Loucy (cell line): ENCODE data around the gene OR2T10.
"Not testable (repeated sequence)": the region's sequence is repeated elsewhere in the genome, so short reads cannot be mapped to it uniquely, and the experiment has no call there.

Experiments used
- H2AFZ ChIP-seq: fragments of 200-600 bp; sonication (generic); 2 replicates; pipeline ENCODE4 v1.6.0; 2016; ENCODE audit warnings: antibody characterized with exemption, mild to moderate bottlenecking, low read length, moderate library complexity
- H3F3A ChIP-seq: fragments of 200-600 bp; 2 replicates; pipeline ENCODE4 v1.6.0; 2016; ENCODE audit warnings: antibody characterized with exemption, low read depth, mild to moderate bottlenecking
- H3K27me3 ChIP-seq: fragments of 200-600 bp; sonication (generic); 2 replicates; pipeline ENCODE4 v1.6.1; 2014; ENCODE audit warnings: low read length, mild to moderate bottlenecking; ENCODE audit not compliant: insufficient read depth, poor library complexity, severe bottlenecking
- H3K36me3 ChIP-seq: fragments of 200-600 bp; sonication (generic); 2 replicates; pipeline ENCODE4 v1.6.1; 2016; ENCODE audit warnings: low read length; ENCODE audit not compliant: insufficient read depth
- H3K4me1 ChIP-seq: fragments of 200-600 bp; sonication (generic); 2 replicates; pipeline ENCODE4 v1.5.1; 2014; ENCODE audit warnings: low read length, mild to moderate bottlenecking; ENCODE audit not compliant: insufficient read depth, poor library complexity, severe bottlenecking
- H3K4me2 ChIP-seq: fragments of 200-600 bp; sonication (generic); 2 replicates; pipeline ENCODE4 v1.6.0; 2014; ENCODE audit warnings: antibody characterized with exemption, low read length, low read depth, mild to moderate bottlenecking; ENCODE audit not compliant: poor library complexity, severe bottlenecking
- H3K4me3 ChIP-seq: fragments of 200-600 bp; sonication (generic); 2 replicates; pipeline ENCODE4 v1.5.1; 2014; ENCODE audit warnings: low read length, mild to moderate bottlenecking, mixed read lengths; ENCODE audit not compliant: poor library complexity, severe bottlenecking
- H3K79me2 ChIP-seq: fragments of 200-600 bp; sonication (generic); 2 replicates; pipeline ENCODE4 v1.6.1; 2014; ENCODE audit warnings: low read length; ENCODE audit not compliant: insufficient read depth
- H3K9ac ChIP-seq: fragments of 200-600 bp; sonication (generic); 2 replicates; pipeline ENCODE4 v1.6.0; 2014; ENCODE audit warnings: mild to moderate bottlenecking, low read depth, low read length, moderate library complexity; ENCODE audit not compliant: poor library complexity, severe bottlenecking
- H3K9me2 ChIP-seq: fragments of 200-600 bp; sonication (generic); replicated peaks from 2 replicates; pipeline ENCODE4 v1.6.1; 2016; ENCODE audit warnings: low read depth, low read length, mixed read lengths
- H3K9me3 ChIP-seq: fragments of 200-600 bp; sonication (generic); 2 replicates; pipeline ENCODE4 v1.6.1; 2014; ENCODE audit warnings: mild to moderate bottlenecking, antibody characterized with exemption, low read length, low read depth; ENCODE audit not compliant: insufficient read depth
- H4K20me1 ChIP-seq: fragments of 200-600 bp; sonication (generic); 2 replicates; pipeline ENCODE4 v1.6.0; 2014; ENCODE audit warnings: antibody characterized with exemption, low read length, mild to moderate bottlenecking; ENCODE audit not compliant: insufficient read depth, poor library complexity, severe bottlenecking
- EZH2phosphoT487 ChIP-seq: fragments of 200-600 bp; IDR thresholded peaks from 2 replicates; pipeline ENCODE4 v1.6.1; 2018; ENCODE audit warnings: antibody characterized with exemption, mild to moderate bottlenecking, moderate library complexity, borderline replicate concordance
- TF ChIP-seq, protein P1 (sequence below): fragments of 200-600 bp; sonication (generic); conservative IDR thresholded peaks from 2 replicates; pipeline ENCODE4 v1.5.1; 2014; ENCODE audit warnings: mild to moderate bottlenecking, antibody characterized with exemption, low read length

The OR2T10 gene

DNA sequence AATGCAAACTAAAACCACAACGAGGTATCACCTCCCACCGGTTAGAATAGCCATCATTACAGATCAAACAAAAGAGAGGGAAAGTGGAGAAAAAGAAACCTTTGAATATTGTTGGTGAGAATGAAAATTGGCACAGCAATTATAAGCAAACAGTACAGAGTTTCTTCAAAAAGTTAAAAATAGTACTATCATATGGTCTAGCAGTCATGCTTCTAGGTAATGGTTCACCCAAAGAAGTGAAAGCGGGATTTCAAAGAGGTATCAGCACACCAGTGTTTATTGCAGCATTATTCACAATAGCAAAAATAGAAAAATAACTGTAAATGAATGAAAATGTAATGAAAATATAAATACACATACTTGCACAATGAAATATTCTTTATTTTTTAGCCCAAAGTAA, 8.2 kb downstream of the OR2T10 start:
- H3K9ac ChIP-seq, result no peak overlapping the region
- no peak overlapping the region for H2AFZ ChIP-seq
- no peaks in the 10 kb centered on the region for H3K4me1 ChIP-seq
- no peaks in the 10 kb centered on the region for H3K9me3 ChIP-seq
- 0 out of 2 replicates have a peak, but pooled peaks cover 5% of the 10 kb centered on the region for H3K9me2 ChIP-seq
- no peak for TF ChIP-seq EZH2phosphoT487
- TF ChIP-seq, protein P1, sequence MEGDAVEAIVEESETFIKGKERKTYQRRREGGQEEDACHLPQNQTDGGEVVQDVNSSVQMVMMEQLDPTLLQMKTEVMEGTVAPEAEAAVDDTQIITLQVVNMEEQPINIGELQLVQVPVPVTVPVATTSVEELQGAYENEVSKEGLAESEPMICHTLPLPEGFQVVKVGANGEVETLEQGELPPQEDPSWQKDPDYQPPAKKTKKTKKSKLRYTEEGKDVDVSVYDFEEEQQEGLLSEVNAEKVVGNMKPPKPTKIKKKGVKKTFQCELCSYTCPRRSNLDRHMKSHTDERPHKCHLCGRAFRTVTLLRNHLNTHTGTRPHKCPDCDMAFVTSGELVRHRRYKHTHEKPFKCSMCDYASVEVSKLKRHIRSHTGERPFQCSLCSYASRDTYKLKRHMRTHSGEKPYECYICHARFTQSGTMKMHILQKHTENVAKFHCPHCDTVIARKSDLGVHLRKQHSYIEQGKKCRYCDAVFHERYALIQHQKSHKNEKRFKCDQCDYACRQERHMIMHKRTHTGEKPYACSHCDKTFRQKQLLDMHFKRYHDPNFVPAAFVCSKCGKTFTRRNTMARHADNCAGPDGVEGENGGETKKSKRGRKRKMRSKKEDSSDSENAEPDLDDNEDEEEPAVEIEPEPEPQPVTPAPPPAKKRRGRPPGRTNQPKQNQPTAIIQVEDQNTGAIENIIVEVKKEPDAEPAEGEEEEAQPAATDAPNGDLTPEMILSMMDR, result no peak
- no peaks in the 10 kb centered on the region for H4K20me1 ChIP-seq
- H3K27me3 ChIP-seq, result no peaks in the 10 kb centered on the region
- H3K4me3 ChIP-seq, result no peak overlapping the region
- H3F3A ChIP-seq, result no peaks in the 10 kb centered on the region
- no peaks in the 10 kb centered on the region for H3K36me3 ChIP-seq
- H3K4me2 ChIP-seq, result no peak overlapping the region
- no peaks in the 10 kb centered on the region for H3K79me2 ChIP-seq

DNA sequence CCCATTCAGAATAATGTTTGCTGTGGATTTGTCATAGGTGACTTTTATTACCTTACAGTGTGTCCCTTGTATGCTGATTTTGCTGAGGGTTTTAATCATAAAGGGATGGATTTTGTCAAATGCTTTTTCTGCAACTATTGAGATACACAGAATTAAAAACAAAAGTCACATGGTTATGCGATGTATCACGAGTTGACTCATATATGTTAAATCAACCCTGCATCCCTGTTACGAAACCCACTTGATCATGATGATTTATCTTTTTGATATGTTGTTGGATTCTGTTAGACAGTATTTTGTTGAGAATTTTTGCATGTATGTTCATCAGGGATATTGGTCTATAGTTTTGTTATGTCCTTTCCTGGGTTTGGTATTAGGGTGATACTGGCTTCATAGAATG, 12.2 kb downstream of the OR2T10 start:
- H3K79me2 ChIP-seq, result no peaks in the 10 kb centered on the region
- H4K20me1 ChIP-seq, result no peaks in the 10 kb centered on the region
- H3K27me3 ChIP-seq, result no peaks in the 10 kb centered on the region
- no peaks in the 10 kb centered on the region for H3K9me3 ChIP-seq
- H3K4me1 ChIP-seq, result no peaks in the 10 kb centered on the region
- no peak overlapping the region for H3K4me3 ChIP-seq
- H3K9me2 ChIP-seq, result 0 out of 2 replicates have a peak, but pooled peaks cover 5% of the 10 kb centered on the region
- no peak overlapping the region for H3K9ac ChIP-seq
- H2AFZ ChIP-seq, result no peak overlapping the region
- TF ChIP-seq, protein P1, result no peak
- TF ChIP-seq EZH2phosphoT487, result no peak
- no peaks in the 10 kb centered on the region for H3F3A ChIP-seq
- no peaks in the 10 kb centered on the region for H3K36me3 ChIP-seq
- H3K4me2 ChIP-seq, result no peak overlapping the region

DNA sequence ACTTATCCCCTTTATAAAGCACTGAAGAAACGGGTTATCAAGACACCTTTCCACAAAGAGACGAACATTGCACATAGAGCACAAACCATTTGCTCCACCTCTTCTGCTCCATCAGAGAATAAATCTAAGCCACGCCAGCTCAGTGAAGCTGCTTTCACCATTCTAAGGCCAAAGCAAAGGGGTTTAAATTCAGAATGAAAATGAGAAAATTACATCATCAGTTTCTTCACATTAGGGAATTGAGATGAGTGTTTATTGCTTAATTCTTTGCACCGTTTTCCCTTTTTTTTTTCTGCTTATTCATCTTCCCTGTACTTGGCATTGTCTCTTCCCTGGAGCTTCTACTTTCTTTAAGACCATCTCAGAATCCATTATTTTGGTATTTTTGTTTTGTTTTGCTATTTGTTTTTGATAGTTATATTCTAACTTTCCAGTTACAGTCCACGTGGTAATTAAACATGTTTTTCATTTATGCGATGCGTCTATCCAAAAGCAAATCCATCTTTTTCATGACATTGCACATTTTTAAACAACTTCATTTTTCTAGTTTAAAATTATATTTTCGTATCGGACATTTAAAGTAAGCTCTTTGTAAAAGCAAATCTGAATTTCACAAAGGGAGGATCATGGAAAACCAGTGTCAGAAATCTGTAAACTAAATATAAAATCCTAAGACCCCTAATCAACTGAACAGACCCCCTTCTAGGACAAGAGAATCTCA, 21.1 kb downstream of the OR2T10 start:
- Histone ChIP-seq H2AFZ (no peak overlapping the region), H3K36me3 (no peaks in the 10 kb centered on the region), H3K4me3 (no peak overlapping the region), H3K9me3 (no peaks in the 10 kb centered on the region; the same call in 1 of the 2 replicates), H3F3A (no peaks in the 10 kb centered on the region), H3K79me2 (no peaks in the 10 kb centered on the region), H3K27me3 (no peaks in the 10 kb centered on the region), H3K4me2 (no peak overlapping the region), H3K9me2 (no peaks in the 10 kb centered on the region), H3K9ac (no peak overlapping the region), H4K20me1 (no peaks in the 10 kb centered on the region), H3K4me1 (no peaks in the 10 kb centered on the region)
- no peak for TF ChIP-seq EZH2phosphoT487
- TF ChIP-seq, protein P1, result no peak

DNA sequence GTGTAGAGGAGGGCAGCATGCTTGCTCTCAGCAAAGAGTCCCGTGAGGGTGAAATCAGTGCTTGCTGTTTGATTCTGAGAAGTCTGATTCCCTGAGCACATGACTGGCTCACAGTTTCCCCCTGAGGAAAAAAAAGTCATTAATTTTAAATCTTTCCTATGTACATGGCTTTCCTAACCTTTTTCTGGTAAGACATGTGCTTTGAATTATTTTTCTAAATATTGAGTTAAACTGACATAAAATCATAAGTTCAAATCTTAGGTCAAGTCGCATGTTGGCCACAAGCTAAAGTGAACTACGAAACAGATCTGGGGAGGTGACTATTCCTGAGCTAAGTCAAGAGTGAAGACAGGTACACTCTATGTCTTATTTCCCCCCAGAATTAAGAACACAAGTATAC, 22.8 kb downstream of the OR2T10 start, which contains the start of gene OR2T34:
Gene OR2T34, minus strand, starts transcription at position 101 of the 400 bp plus-strand sequence. Its CDS starts 0 bp downstream, at position 101.
- not testable (repeated sequence) for H3F3A ChIP-seq, H2AFZ ChIP-seq, H3K4me2 ChIP-seq, H3K27me3 ChIP-seq, H3K9me2 ChIP-seq, H4K20me1 ChIP-seq, H3K4me1 ChIP-seq, H3K36me3 ChIP-seq, H3K9me3 ChIP-seq, H3K4me3 ChIP-seq, H3K9ac ChIP-seq, H3K79me2 ChIP-seq

DNA sequence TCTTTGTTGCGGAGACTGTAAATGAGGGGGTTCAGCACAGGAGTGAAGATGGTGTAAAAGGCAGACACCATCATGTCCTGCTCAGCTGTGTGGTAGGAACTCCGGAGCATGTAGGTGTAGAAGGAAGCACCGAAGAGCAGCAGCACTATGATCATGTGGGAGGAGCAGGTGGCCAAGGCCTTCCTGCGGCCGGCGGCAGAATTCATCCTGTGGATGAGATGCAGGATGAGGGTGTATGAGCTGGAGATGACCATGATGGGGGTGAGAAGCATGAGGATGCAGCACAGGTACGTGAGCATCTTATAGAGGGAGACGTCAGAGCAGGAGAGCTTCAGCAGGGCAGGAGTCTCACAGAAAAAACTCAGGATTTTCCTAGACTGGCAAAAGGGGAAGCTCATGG, 23.6 kb downstream of the OR2T10 start:
- H4K20me1 ChIP-seq, H3K4me2 ChIP-seq, H3K9ac ChIP-seq, H3K36me3 ChIP-seq, H3K4me3 ChIP-seq, H3K79me2 ChIP-seq, H3F3A ChIP-seq, H3K9me2 ChIP-seq, H3K4me1 ChIP-seq, H3K9me3 ChIP-seq, H3K27me3 ChIP-seq, H2AFZ ChIP-seq: not testable (repeated sequence)
